HG03354 (cell line): ENCODE measurements around the gene RUNX2.

Experiments
- ATAC-seq: cut with Tn5 transposase; IDR thresholded peaks from one replicate; pipeline ENCODE4 v1.9.1; 2021; ENCODE audit warnings: mild to moderate bottlenecking; ENCODE audit not compliant: unreplicated experiment, poor library complexity, severe bottlenecking

Gene RUNX2

GRCh38 chr6:45704056-45704800, 376.1 kb downstream of the RUNX2 start:
- ATAC-seq, result no peak

- no peak for ATAC-seq
These were observed 377.2 kb downstream of the RUNX2 start for GRCh38 chr6:45705137-45705855.

- ATAC-seq, result peak; percentile 40
These were observed 378.2 kb downstream of the RUNX2 start for GRCh38 chr6:45706319-45706718.

- no peak for ATAC-seq
These were observed 379.0 kb downstream of the RUNX2 start for GRCh38 chr6:45707176-45707575.

GRCh38 chr6:45709781-45710220, 381.7 kb downstream of the RUNX2 start:
- peak; percentile 67 for ATAC-seq

GRCh38 chr6:45710304-45710821, 382.2 kb downstream of the RUNX2 start:
- peak; percentile 81 for ATAC-seq

- ATAC-seq, result no peak
These were observed 383.9 kb downstream of the RUNX2 start for GRCh38 chr6:45712076-45712475.

GRCh38 chr6:45712786-45713185, 384.7 kb downstream of the RUNX2 start:
- ATAC-seq, result no peak
